SK-N-SH treated with all-trans-retinoic acid at 6 μM for 48 hours (cell line): ENCODE results near the gene MRPL58.

Experiments
- ATAC-seq: fragments of 200-7000 bp; cut with Tn5 transposase; 3 replicates; pipeline ENCODE4 v1.9.1; 2020; ENCODE audit warnings: mild to moderate bottlenecking, moderate library complexity
- ARNTL ChIP-seq: fragments of 450-650 bp; formaldehyde crosslinking; IDR thresholded peaks from 2 replicates; pipeline ENCODE4 v1.5.0; 2020; ENCODE audit warnings: low read depth, mild to moderate bottlenecking, moderate library complexity, borderline replicate concordance
- BACH2 ChIP-seq: fragments of 250-450 bp; sonication (Bioruptor Pico); IDR thresholded peaks from 2 replicates; pipeline ENCODE4 v1.9.0; 2021; ENCODE audit warnings: mild to moderate bottlenecking, borderline replicate concordance
- CREB5 ChIP-seq: fragments of 250-450 bp; sonication (Bioruptor Pico); IDR thresholded peaks from 2 replicates; pipeline ENCODE4 v1.5.1; 2020; ENCODE audit warnings: low read depth, mild to moderate bottlenecking, moderate library complexity
- CSDC2 ChIP-seq: fragments of 250-450 bp; sonication (Bioruptor Pico); IDR thresholded peaks from 2 replicates; pipeline ENCODE4 v1.5.0; 2020; ENCODE audit warnings: mild to moderate bottlenecking, moderate library complexity
- ESRRG ChIP-seq: fragments of 250-450 bp; sonication (Bioruptor Pico); IDR thresholded peaks from 2 replicates; pipeline ENCODE4 v1.6.1; 2021; ENCODE audit warnings: mild to moderate bottlenecking
- GLIS3 ChIP-seq: fragments of 250-450 bp; sonication (Bioruptor Pico); IDR thresholded peaks from 2 replicates; pipeline ENCODE4 v1.5.0; 2020; ENCODE audit warnings: mild to moderate bottlenecking, moderate library complexity
- ISL1 ChIP-seq: fragments of 250-450 bp; sonication (Bioruptor Pico); IDR thresholded peaks from 2 replicates; pipeline ENCODE4 v2.1.2; 2022; ENCODE audit warnings: mild to moderate bottlenecking, moderate library complexity
- OSR1 ChIP-seq: fragments of 250-450 bp; sonication (Bioruptor Pico); IDR thresholded peaks from 2 replicates; pipeline ENCODE4 v1.8.0; 2022; ENCODE audit warnings: moderate library complexity, mild to moderate bottlenecking, inconsistent platforms
- POU6F1 ChIP-seq: fragments of 250-450 bp; sonication (Bioruptor Pico); IDR thresholded peaks from 2 replicates; pipeline ENCODE4 v1.8.0; 2021; ENCODE audit warnings: low read depth, mild to moderate bottlenecking, moderate library complexity, borderline replicate concordance
- PPARA ChIP-seq: fragments of 250-450 bp; sonication (Bioruptor Pico); IDR thresholded peaks from 2 replicates; pipeline ENCODE4 v1.5.0; 2020; ENCODE audit warnings: mild to moderate bottlenecking, borderline replicate concordance
- RARB ChIP-seq: fragments of 250-450 bp; sonication (Bioruptor Pico); IDR thresholded peaks from 2 replicates; pipeline ENCODE4 v1.8.0; 2021; ENCODE audit warnings: mild to moderate bottlenecking, moderate library complexity
- SNAI2 ChIP-seq: fragments of 250-450 bp; sonication (Bioruptor Pico); IDR thresholded peaks from 2 replicates; pipeline ENCODE4 v1.5.0; 2020; ENCODE audit warnings: mild to moderate bottlenecking, moderate library complexity
- TCF4 ChIP-seq: fragments of 250-450 bp; sonication (Bioruptor Pico); IDR thresholded peaks from 2 replicates; pipeline ENCODE4 v1.8.0; 2021; ENCODE audit warnings: mild to moderate bottlenecking, moderate library complexity, borderline replicate concordance
- TOX ChIP-seq: fragments of 250-450 bp; sonication (Bioruptor Pico); IDR thresholded peaks from 2 replicates; pipeline ENCODE4 v1.8.0; 2021; ENCODE audit warnings: mild to moderate bottlenecking, moderate library complexity, borderline replicate concordance
- TSHZ2 ChIP-seq: fragments of 250-450 bp; sonication (Bioruptor Pico); IDR thresholded peaks from 2 replicates; pipeline ENCODE4 v1.5.0; 2020; ENCODE audit warnings: mild to moderate bottlenecking, moderate library complexity
- ZC3H10 ChIP-seq: fragments of 250-450 bp; sonication (Bioruptor Pico); IDR thresholded peaks from 2 replicates; pipeline ENCODE4 v1.5.1; 2021; ENCODE audit warnings: mild to moderate bottlenecking, moderate library complexity
- ZFP3 ChIP-seq: fragments of 250-450 bp; sonication (Bioruptor Pico); IDR thresholded peaks from 2 replicates; pipeline ENCODE4 v1.5.0; 2020; ENCODE audit warnings: mild to moderate bottlenecking, moderate library complexity
- ZFP30 ChIP-seq: fragments of 450-650 bp; formaldehyde crosslinking; IDR thresholded peaks from 2 replicates; pipeline ENCODE4 v1.5.0; 2022; ENCODE audit warnings: mild to moderate bottlenecking, moderate library complexity
- ZNF565 ChIP-seq: fragments of 450-650 bp; formaldehyde crosslinking; conservative IDR thresholded peaks from 2 replicates; pipeline ENCODE4 v1.5.0; 2020; ENCODE audit warnings: low read depth, mild to moderate bottlenecking, moderate library complexity
- ZNF8 ChIP-seq: fragments of 450-650 bp; formaldehyde crosslinking; IDR thresholded peaks from 2 replicates; pipeline ENCODE4 v1.5.0; 2020; ENCODE audit warnings: mild to moderate bottlenecking, moderate library complexity
- TF ChIP-seq, protein P1 (sequence below): fragments of 250-450 bp; sonication (Bioruptor Pico); IDR thresholded peaks from 2 replicates; pipeline ENCODE4 v1.8.0; 2020; ENCODE audit warnings: mild to moderate bottlenecking, moderate library complexity, borderline replicate concordance
- TF ChIP-seq, protein P2 (sequence below): fragments of 250-450 bp; sonication (Bioruptor Pico); IDR thresholded peaks from 2 replicates; pipeline ENCODE4 v1.5.1; 2021; ENCODE audit warnings: mild to moderate bottlenecking, moderate library complexity

Gene MRPL58

DNA sequence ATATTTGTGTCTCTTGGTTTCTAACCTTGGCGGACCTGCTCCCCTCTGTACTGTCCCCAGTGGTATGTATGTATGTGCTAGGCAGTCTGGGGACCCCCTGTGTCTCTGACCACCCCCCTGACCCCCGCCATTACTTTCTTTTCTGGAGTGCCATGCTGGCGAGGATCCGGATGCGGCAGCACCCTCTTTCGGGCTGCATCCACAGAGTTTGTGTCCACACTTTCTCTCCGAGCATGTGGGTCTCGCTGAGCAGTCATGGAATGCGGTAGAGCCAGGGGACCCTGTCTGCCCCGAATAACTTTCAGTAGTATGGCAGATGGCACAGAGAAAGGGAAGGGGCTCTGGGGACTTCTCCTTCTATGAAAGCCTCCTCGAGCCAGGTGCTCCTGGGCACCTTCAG lies 51.6 kb downstream of the MRPL58 start (continued):
- TF ChIP-seq TSHZ2 (no peak), ZFP30 (no peak), ZC3H10 (CRISPR knock-in tag) (no peak), ZNF565 (CRISPR knock-in tag) (no peak), CSDC2 (CRISPR knock-in tag) (no peak), ESRRG (no peak), TCF4 (CRISPR knock-in tag) (no peak), TOX (CRISPR knock-in tag) (no peak), ZNF8 (CRISPR knock-in tag) (no peak), OSR1 (CRISPR knock-in tag) (no peak), ZFP3 (CRISPR knock-in tag) (no peak), ARNTL (CRISPR knock-in tag) (no peak)
- TF ChIP-seq, protein P1, sequence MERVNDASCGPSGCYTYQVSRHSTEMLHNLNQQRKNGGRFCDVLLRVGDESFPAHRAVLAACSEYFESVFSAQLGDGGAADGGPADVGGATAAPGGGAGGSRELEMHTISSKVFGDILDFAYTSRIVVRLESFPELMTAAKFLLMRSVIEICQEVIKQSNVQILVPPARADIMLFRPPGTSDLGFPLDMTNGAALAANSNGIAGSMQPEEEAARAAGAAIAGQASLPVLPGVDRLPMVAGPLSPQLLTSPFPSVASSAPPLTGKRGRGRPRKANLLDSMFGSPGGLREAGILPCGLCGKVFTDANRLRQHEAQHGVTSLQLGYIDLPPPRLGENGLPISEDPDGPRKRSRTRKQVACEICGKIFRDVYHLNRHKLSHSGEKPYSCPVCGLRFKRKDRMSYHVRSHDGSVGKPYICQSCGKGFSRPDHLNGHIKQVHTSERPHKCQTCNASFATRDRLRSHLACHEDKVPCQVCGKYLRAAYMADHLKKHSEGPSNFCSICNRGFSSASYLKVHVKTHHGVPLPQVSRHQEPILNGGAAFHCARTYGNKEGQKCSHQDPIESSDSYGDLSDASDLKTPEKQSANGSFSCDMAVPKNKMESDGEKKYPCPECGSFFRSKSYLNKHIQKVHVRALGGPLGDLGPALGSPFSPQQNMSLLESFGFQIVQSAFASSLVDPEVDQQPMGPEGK = no peak
- TF ChIP-seq, protein P2, sequence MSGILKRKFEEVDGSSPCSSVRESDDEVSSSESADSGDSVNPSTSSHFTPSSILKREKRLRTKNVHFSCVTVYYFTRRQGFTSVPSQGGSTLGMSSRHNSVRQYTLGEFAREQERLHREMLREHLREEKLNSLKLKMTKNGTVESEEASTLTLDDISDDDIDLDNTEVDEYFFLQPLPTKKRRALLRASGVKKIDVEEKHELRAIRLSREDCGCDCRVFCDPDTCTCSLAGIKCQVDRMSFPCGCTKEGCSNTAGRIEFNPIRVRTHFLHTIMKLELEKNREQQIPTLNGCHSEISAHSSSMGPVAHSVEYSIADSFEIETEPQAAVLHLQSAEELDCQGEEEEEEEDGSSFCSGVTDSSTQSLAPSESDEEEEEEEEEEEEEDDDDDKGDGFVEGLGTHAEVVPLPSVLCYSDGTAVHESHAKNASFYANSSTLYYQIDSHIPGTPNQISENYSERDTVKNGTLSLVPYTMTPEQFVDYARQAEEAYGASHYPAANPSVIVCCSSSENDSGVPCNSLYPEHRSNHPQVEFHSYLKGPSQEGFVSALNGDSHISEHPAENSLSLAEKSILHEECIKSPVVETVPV (CRISPR knock-in tag) = no peak

DNA sequence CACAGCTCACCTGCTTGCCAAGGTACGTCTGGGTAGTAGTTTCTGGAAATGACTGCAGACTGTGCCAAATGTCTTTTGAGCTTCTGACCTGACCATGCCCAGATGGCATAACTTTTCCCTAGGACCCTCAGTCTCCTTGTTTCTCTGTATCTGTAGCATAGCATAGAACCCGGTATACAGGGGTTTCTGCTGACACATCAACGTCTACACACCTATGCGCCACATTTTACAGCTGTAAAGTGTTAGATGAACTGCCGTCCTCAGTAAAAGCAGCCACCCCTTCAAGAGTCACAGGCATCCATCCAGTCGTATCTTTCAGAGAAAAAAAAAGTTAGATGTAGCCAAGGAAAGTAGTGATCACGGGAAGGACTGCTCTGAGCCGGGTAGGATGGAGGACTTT lies 52.0 kb downstream of the MRPL58 start:
- TF ChIP-seq BACH2 (CRISPR knock-in tag) (no peak), ISL1 (no peak), SNAI2 (CRISPR knock-in tag) (no peak), PPARA (no peak), ZFP3 (CRISPR knock-in tag) (no peak), POU6F1 (no peak), GLIS3 (CRISPR knock-in tag) (no peak), ZC3H10 (CRISPR knock-in tag) (no peak), CREB5 (CRISPR knock-in tag) (no peak), TOX (CRISPR knock-in tag) (no peak), TSHZ2 (no peak), TCF4 (CRISPR knock-in tag) (no peak), OSR1 (CRISPR knock-in tag) (no peak), ESRRG (no peak), ARNTL (CRISPR knock-in tag) (no peak), RARB (no peak), ZFP30 (no peak), CSDC2 (CRISPR knock-in tag) (no peak)
- TF ChIP-seq, protein P2 (CRISPR knock-in tag) = no peak
- no peak for ATAC-seq
